ENCODE measurements around the gene CDH23.

- TF ChIP-seq EZH2 (IDR thresholded peaks at IDR 0.05; ENCODE audit: insufficient read depth, poor library complexity, severe bottlenecking) (no peak), EZH2phosphoT487 (IDR thresholded peaks at IDR 0.05; ENCODE audit: insufficient read depth, low read depth) (no peak)
Measured at GRCh38 chr10:71648254-71648932, 251.7 kb downstream of the CDH23 start.

Measured in GM23248 (cell line).